Measurements from ENCODE around the gene PAX4. TPM values are rescaled to one million over a fixed set of nuclear protein-coding genes. Genes with fewer than 3 reads are reported as not detected.

Gene PAX4
- total RNA-seq, 1 donor from 2014 or later, result not detected

DNA sequence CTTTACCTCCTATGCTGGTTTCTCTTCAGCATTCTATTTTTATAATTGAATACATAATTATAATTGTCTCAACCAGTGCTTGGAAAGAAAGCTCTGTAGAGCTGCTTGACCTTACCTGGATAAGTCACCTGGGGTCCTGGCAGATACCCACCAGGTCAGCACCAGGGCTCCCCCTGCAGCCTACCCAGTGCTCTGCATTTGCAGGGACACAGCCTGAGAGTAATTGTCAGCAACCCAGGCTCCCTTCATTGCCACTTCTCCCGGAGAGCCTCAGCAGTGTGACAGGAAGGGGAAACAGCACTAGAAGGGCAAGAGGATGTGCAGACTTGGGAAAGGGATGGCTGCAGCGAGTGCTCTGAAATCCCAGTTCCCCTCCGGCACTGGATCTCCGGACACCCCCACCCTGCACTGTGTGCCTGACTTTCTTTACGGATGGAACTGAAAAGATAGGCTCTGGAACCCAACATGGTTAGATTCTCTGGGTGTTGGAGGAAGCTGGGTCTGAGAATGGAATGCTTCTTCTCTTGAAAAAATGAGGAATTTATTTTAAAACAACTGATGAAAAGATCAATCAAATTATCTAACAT lies 11.4 kb upstream of the PAX4 start:
- Histone ChIP-seq H3K27me3 (no peaks in the 10 kb centered on the region), H3K4me3 (no peak overlapping the region), H3K36me3 (no peaks in the 10 kb centered on the region), H3F3A (ENCODE audit: low read depth) (no peaks in the 10 kb centered on the region), H2AFZ (replicated peaks) (peak overlapping the region; percentile 98), H3K79me2 (ENCODE audit: low read depth) (no peaks in the 10 kb centered on the region), H3K9ac (no peak overlapping the region), H4K20me1 (ENCODE audit: low read depth) (no peaks in the 10 kb centered on the region), H3K4me2 (peak overlapping the region; percentile 40), H3K27ac (no peak overlapping the region), H3K9me3 (ENCODE audit: low read depth) (no peaks in the 10 kb centered on the region), H3K4me1 (no peaks in the 10 kb centered on the region)
- Mint-ChIP-seq H3K27ac (no peak overlapping the region), H3K4me1 (no peaks in the 10 kb centered on the region), H3K36me3 (no peaks in the 10 kb centered on the region), H3K9me3 (no peaks in the 10 kb centered on the region), H3K4me3 (no peak overlapping the region), H3K27me3 (ENCODE audit: insufficient read depth, low read depth) (peaks cover 2% of the 10 kb centered on the region)
- peak; percentile 65 for DNase-seq (ENCODE audit: low spot score)
- TF ChIP-seq EZH2phosphoT487 (IDR thresholded peaks at IDR 0.05) (no peak), CTCF (IDR thresholded peaks at IDR 0.05) (peak; percentile 78)

DNA sequence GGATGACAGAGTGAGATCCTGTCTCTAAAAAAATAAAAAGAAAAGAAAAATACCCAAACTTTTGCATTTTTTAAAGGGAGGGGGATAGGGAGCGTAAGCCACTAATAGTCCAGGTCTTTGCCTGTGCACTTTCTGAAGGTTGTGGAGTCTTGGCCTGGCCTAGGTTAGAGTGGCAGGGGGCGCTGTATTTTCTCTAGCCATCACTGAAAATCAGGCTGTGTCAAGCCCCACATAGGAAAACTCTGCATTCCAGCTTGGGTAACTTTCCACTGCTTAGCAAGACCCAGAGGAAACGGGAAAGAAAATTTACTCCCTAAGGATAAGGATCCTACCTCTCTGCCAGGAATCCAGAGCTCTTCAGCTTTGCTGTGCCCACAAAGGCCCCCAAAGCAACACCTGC lies 10.5 kb upstream of the PAX4 start:
- H3K27me3 ChIP-seq, result no peaks in the 10 kb centered on the region
- Mint-ChIP-seq H3K4me1 (no peaks in the 10 kb centered on the region), H3K4me3 (no peak overlapping the region), H3K36me3 (no peaks in the 10 kb centered on the region), H3K9me3 (no peaks in the 10 kb centered on the region), H3K27ac (no peak overlapping the region), H3K27me3 (ENCODE audit: insufficient read depth, low read depth) (peaks cover 3% of the 10 kb centered on the region)
- H3K36me3 ChIP-seq, result no peaks in the 10 kb centered on the region
- no peaks in the 10 kb centered on the region for H3K79me2 ChIP-seq (ENCODE audit: low read depth)
- H3K9ac ChIP-seq, result no peak overlapping the region
- H3K27ac ChIP-seq, result no peak overlapping the region
- no peaks in the 10 kb centered on the region for H4K20me1 ChIP-seq (ENCODE audit: low read depth)
- H3K9me3 ChIP-seq (ENCODE audit: low read depth), result no peaks in the 10 kb centered on the region
- TF ChIP-seq CTCF (IDR thresholded peaks at IDR 0.05) (peak; percentile 46), EZH2 (IDR thresholded peaks at IDR 0.05) (no peak), EZH2phosphoT487 (IDR thresholded peaks at IDR 0.05) (no peak)
- no peak overlapping the region for H3K4me3 ChIP-seq
- peak; percentile 50 for DNase-seq (ENCODE audit: low spot score)
- no peaks in the 10 kb centered on the region for H3F3A ChIP-seq (ENCODE audit: low read depth)
- H2AFZ ChIP-seq (replicated peaks), result no peak overlapping the region
- no peak overlapping the region for H3K4me2 ChIP-seq
- H3K4me1 ChIP-seq, result no peaks in the 10 kb centered on the region

- no peak for DNase-seq (ENCODE audit: low spot score)
- no peak overlapping the region for H3K4me3 ChIP-seq
- TF ChIP-seq EZH2phosphoT487 (IDR thresholded peaks at IDR 0.05), result no peak
- no peak for TF ChIP-seq EZH2 (IDR thresholded peaks at IDR 0.05)
- TF ChIP-seq CTCF (IDR thresholded peaks at IDR 0.05), result no peak
- no peak overlapping the region for H3K27ac Mint-ChIP-seq
- no peaks in the 10 kb centered on the region for H3K36me3 Mint-ChIP-seq
- H4K20me1 ChIP-seq (ENCODE audit: low read depth), result no peaks in the 10 kb centered on the region
- peaks cover 28% of the 10 kb centered on the region for H3K27me3 ChIP-seq
- no peaks in the 10 kb centered on the region for H3F3A ChIP-seq (ENCODE audit: low read depth)
- peaks cover 5% of the 10 kb centered on the region for H3K4me1 ChIP-seq
- no peak overlapping the region for H3K4me3 Mint-ChIP-seq
- H3K36me3 ChIP-seq, result no peaks in the 10 kb centered on the region
- H3K4me2 ChIP-seq, result no peak overlapping the region
- no peaks in the 10 kb centered on the region for H3K9me3 ChIP-seq (ENCODE audit: low read depth)
- no peaks in the 10 kb centered on the region for H3K79me2 ChIP-seq (ENCODE audit: low read depth)
- H3K9me3 Mint-ChIP-seq, result no peaks in the 10 kb centered on the region
- no peak overlapping the region for H2AFZ ChIP-seq (replicated peaks)
- peaks cover 21% of the 10 kb centered on the region for H3K27me3 Mint-ChIP-seq (ENCODE audit: insufficient read depth, low read depth)
- no peak overlapping the region for H3K9ac ChIP-seq
- H3K27ac ChIP-seq, result no peak overlapping the region
- no peaks in the 10 kb centered on the region for H3K4me1 Mint-ChIP-seq
These were observed 7.4 kb upstream of the PAX4 start for GRCh38 chr7:127625331-127625730.

Measured in neural progenitor cell (in vitro differentiated cells).